GM12875 (cell line): ENCODE data around the gene RIOK2.
A peak's percentile ranks its signal among the peaks of the same experiment; 100 is the strongest.
"Not testable (repeated sequence)": the region's sequence is repeated elsewhere in the genome, so short reads cannot be mapped to it uniquely, and the experiment has no call there.

ENCODE experiments used
- H3K4me3 ChIP-seq: one replicate; pipeline ENCODE4 v1.5.1; 2011; ENCODE audit warnings: low read depth, low read length, control low read depth
- CTCF ChIP-seq: IDR thresholded peaks from 2 replicates; pipeline ENCODE4 v1.5.1; 2011; ENCODE audit warnings: low read depth, mild to moderate bottlenecking, control low read depth, inconsistent platforms, low read length, moderate library complexity, borderline replicate concordance; ENCODE audit not compliant: insufficient read depth

RIOK2 gene

GRCh38 chr5:97191893-97192292, 8.8 kb upstream of the RIOK2 start:
- TF ChIP-seq CTCF = no peak
- H3K4me3 ChIP-seq = no peak overlapping the region

DNA sequence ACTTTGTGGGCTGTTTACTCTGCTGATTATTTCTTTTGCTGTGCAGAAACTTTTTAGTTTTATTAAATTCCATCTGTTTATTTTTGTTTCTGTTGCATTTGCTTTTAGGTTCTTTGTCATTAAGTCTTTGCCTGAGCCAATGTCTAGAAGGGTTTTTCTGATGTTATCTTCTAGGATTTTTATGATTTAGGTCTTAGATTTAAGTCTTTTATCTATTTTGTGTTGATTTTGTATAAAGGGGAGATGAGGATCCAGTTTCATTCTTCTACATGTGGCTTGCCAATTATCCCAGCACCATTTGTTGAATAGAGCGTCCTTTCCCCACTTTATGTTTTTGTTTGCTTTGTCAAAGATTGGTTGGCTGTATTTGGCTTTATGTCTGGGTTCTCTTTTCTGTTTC, 6.5 kb upstream of the RIOK2 start:
- not testable (repeated sequence) for H3K4me3 ChIP-seq

DNA sequence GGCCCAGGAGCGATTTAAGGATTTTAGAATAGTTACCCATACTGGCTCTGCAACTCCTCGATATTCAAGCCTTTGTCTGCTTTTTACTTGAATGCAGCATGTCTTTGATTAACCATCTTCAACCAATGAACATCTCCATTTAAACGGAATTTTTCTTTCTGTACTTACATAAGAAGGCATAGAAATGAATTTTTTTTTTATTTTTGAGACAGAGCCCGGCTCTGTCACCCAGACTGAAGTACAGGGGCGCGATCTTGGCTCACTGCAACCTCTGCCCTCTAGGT, 825 bp upstream of the RIOK2 start:
- H3K4me3 ChIP-seq = no peak overlapping the region
- no peak for TF ChIP-seq CTCF

GRCh38 chr5:97182571-97183099, 412 bp downstream of the RIOK2 start:
- no peak for TF ChIP-seq CTCF
- peak overlapping the region; percentile 72 for H3K4me3 ChIP-seq

GRCh38 chr5:97181856-97182545, 1.0 kb downstream of the RIOK2 start:
- TF ChIP-seq CTCF = no peak

DNA sequence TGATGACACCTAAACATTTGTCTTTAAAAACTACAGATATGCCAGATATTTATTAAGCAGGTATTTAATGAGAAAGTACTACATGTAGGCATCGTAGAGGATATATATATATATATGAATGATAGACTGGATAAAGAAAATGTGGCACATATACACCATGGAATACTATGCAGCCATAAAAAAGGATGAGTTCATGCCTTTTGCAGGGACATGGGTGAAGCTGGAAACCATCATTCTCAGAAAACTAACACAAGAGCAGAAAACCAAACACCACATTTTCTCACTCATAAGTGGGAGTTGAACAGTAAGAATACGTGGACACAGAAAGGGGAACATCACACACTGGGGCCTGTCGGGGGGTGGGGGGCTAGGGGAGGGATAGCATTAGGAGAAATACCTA, 3.6 kb downstream of the RIOK2 start:
- not testable (repeated sequence) for H3K4me3 ChIP-seq

More at GRCh38 chr5:97181856-97182545, 1.0 kb downstream of the RIOK2 start:
- H3K4me3 ChIP-seq = peak overlapping the region; percentile 72

- no peak overlapping the region for H3K4me3 ChIP-seq
- TF ChIP-seq CTCF = no peak
Observed at GRCh38 chr5:97172227-97172626, 10.8 kb downstream of the RIOK2 start.

- H3K4me3 ChIP-seq = no peak overlapping the region
- no peak for TF ChIP-seq CTCF
Observed at GRCh38 chr5:97171703-97172102, 11.3 kb downstream of the RIOK2 start.
